ENCODE results near the gene CMTM1.

Gene CMTM1

GRCh38 chr16:66566051-66566901 lies at the start of gene CMTM1:
CMTM1 (plus strand) TSS chr16:66566439; CDS start chr16:66566514, 75 bp downstream.
- H3K4me3 ChIP-seq (ENCODE audit: low read length): no peak within 1 kb of the TSS
- H3K27me3 ChIP-seq (replicated peaks; ENCODE audit: insufficient read depth, low read length): no peaks in the 10 kb centered on the region
- no peak within 1 kb of the TSS for H3K4me2 ChIP-seq (ENCODE audit: low read depth, low read length)
- no peak for DNase-seq
- TF ChIP-seq EZH2 (optimal IDR thresholded peaks at IDR 0.05; ENCODE audit: low read depth, low read length) (no peak), EZH2phosphoT487 (IDR thresholded peaks at IDR 0.05; ENCODE audit: low read length) (no peak), CTCF (IDR thresholded peaks at IDR 0.05; ENCODE audit: low read length) (no peak)
- no peak within 1 kb of the TSS for H3K27ac ChIP-seq (ENCODE audit: low read length)
- H3K9ac ChIP-seq (ENCODE audit: low read length): no peak within 1 kb of the TSS
- H3K79me2 ChIP-seq (ENCODE audit: low read length): peaks cover 48% of the 10 kb centered on the region
- H3K9me2 ChIP-seq (replicated peaks; ENCODE audit: insufficient read depth, low read length): no peaks in the 10 kb centered on the region
- H3K36me3 ChIP-seq (replicated peaks; ENCODE audit: insufficient read depth, low read length): peaks cover 18% of the 10 kb centered on the region
- H2AFZ ChIP-seq (ENCODE audit: low read length): no peak within 1 kb of the TSS
- no peaks in the 10 kb centered on the region for H3K9me3 ChIP-seq (replicated peaks; ENCODE audit: insufficient read depth, low read length)
- no peaks in the 10 kb centered on the region for H4K20me1 ChIP-seq (ENCODE audit: insufficient read depth, low read length)
- 0 out of 2 replicates have a peak, but pooled peaks cover 5% of the 10 kb centered on the region for H3F3A ChIP-seq (ENCODE audit: insufficient read depth, low read length)
- no peaks in the 10 kb centered on the region for H3K4me1 ChIP-seq (ENCODE audit: low read length)

- H3K9ac ChIP-seq (ENCODE audit: low read length): peak overlapping the region; percentile 69
- no peaks in the 10 kb centered on the region for H3K9me3 ChIP-seq (replicated peaks; ENCODE audit: insufficient read depth, low read length)
Measured at GRCh38 chr16:66516509-66516807, 49.8 kb upstream of the CMTM1 start.

GRCh38 chr16:66516808-66517585 lies 49.2 kb upstream of the CMTM1 start:
- Histone ChIP-seq H3K4me3 (ENCODE audit: low read length) (peak overlapping the region; percentile 59), H3K9me3 (replicated peaks; ENCODE audit: insufficient read depth, low read length) (no peaks in the 10 kb centered on the region), H3K79me2 (ENCODE audit: low read length) (peaks cover 35% of the 10 kb centered on the region), H3F3A (ENCODE audit: insufficient read depth, low read length) (peaks cover 41% of the 10 kb centered on the region), H2AFZ (ENCODE audit: low read length) (no peak overlapping the region), H3K9ac (ENCODE audit: low read length) (peak overlapping the region; percentile 89), H4K20me1 (ENCODE audit: insufficient read depth, low read length) (no peaks in the 10 kb centered on the region), H3K4me1 (ENCODE audit: low read length) (peaks cover 58% of the 10 kb centered on the region), H3K27me3 (replicated peaks; ENCODE audit: insufficient read depth, low read length) (no peaks in the 10 kb centered on the region), H3K9me2 (replicated peaks; ENCODE audit: insufficient read depth, low read length) (no peaks in the 10 kb centered on the region), H3K27ac (ENCODE audit: low read length) (peak overlapping the region; percentile 96), H3K36me3 (replicated peaks; ENCODE audit: insufficient read depth, low read length) (no peaks in the 10 kb centered on the region), H3K4me2 (ENCODE audit: low read depth, low read length) (peak overlapping the region; percentile 78)
- DNase-seq: peak; percentile 99
- TF ChIP-seq EZH2 (optimal IDR thresholded peaks at IDR 0.05; ENCODE audit: low read depth, low read length) (no peak), EZH2phosphoT487 (IDR thresholded peaks at IDR 0.05; ENCODE audit: low read length) (no peak), CTCF (IDR thresholded peaks at IDR 0.05; ENCODE audit: low read length) (no peak)

More at GRCh38 chr16:66516509-66516807, 49.8 kb upstream of the CMTM1 start:
- Histone ChIP-seq H4K20me1 (ENCODE audit: insufficient read depth, low read length) (no peaks in the 10 kb centered on the region), H3K9me2 (replicated peaks; ENCODE audit: insufficient read depth, low read length) (no peaks in the 10 kb centered on the region), H3K4me3 (ENCODE audit: low read length) (peak overlapping the region; percentile 10; the same call in 1 of the 2 replicates), H3K36me3 (replicated peaks; ENCODE audit: insufficient read depth, low read length) (no peaks in the 10 kb centered on the region), H2AFZ (ENCODE audit: low read length) (no peak overlapping the region), H3K27ac (ENCODE audit: low read length) (peak overlapping the region; percentile 96), H3F3A (ENCODE audit: insufficient read depth, low read length) (peaks cover 35% of the 10 kb centered on the region), H3K27me3 (replicated peaks; ENCODE audit: insufficient read depth, low read length) (no peaks in the 10 kb centered on the region), H3K4me1 (ENCODE audit: low read length) (peaks cover 52% of the 10 kb centered on the region), H3K79me2 (ENCODE audit: low read length) (peaks cover 32% of the 10 kb centered on the region), H3K4me2 (ENCODE audit: low read depth, low read length) (peak overlapping the region; percentile 52; the same call in 1 of the 2 replicates)
- TF ChIP-seq CTCF (IDR thresholded peaks at IDR 0.05; ENCODE audit: low read length) (no peak), EZH2phosphoT487 (IDR thresholded peaks at IDR 0.05; ENCODE audit: low read length) (no peak)
- DNase-seq: no peak
